Activated T-helper 2 cell treated with anti-CD3 and anti-CD28 coated beads, Interferon-gamma antibody, Interleukin-2, Interleukin-4, amounts not matched to agents 10 μg/mL and 5 μg/mL and 100 μg/mL, durations not matched to agents 14 hours and 24 hours and 36 hours (primary cell): ENCODE data around the gene EIF4B. TPM values are rescaled to one million over a fixed set of nuclear protein-coding genes. Genes with fewer than 3 reads are reported as not detected.

Experiments
- DNase-seq: peaks from one replicate; pipeline ENCODE4 v3.0.0; 2021; ENCODE audit warnings: low spot score
- H3K27ac Mint-ChIP-seq: one replicate; pipeline ENCODE4 v1.8.0; 2021; ENCODE audit warnings: mixed read lengths
- H3K27me3 Mint-ChIP-seq: one replicate; pipeline ENCODE4 v1.8.0; 2021; ENCODE audit warnings: low read depth, mixed read lengths
- H3K36me3 Mint-ChIP-seq: one replicate; pipeline ENCODE4 v1.8.0; 2021; ENCODE audit warnings: low read depth, mixed read lengths
- H3K4me1 Mint-ChIP-seq: one replicate; pipeline ENCODE4 v1.8.0; 2021; ENCODE audit warnings: low read depth, mixed read lengths
- H3K4me3 Mint-ChIP-seq: one replicate; pipeline ENCODE4 v1.8.0; 2021; ENCODE audit warnings: low read depth, mild to moderate bottlenecking, moderate library complexity, mixed read lengths
- H3K9me3 Mint-ChIP-seq: one replicate; pipeline ENCODE4 v1.8.0; 2021; ENCODE audit warnings: mixed read lengths
- intact Hi-C: fragments of 100-400 bp; cut with micrococcal nuclease; formaldehyde crosslinking; loops from one replicate; pipeline ENCODE4 v1.15.1; 2023
- total RNA-seq: library from RNA; stranded (reverse); gene quantifications from 2 replicates; pipeline ENCODE4 v1.2.3, GENCODE V29; 2022

The EIF4B gene
- total RNA-seq, 1 donor from 2014 or later = 474 TPM

- Mint-ChIP-seq H3K4me1 (peaks cover 22% of the 10 kb centered on the region), H3K36me3 (peaks cover 40% of the 10 kb centered on the region), H3K4me3 (peak overlapping the region; percentile 89), H3K9me3 (peaks cover 8% of the 10 kb centered on the region), H3K27ac (peak overlapping the region; percentile 89), H3K27me3 (no peaks in the 10 kb centered on the region)
- no peak for DNase-seq
- intact Hi-C loops = loop anchor here (1.0 to 2.0 kb wide), 3 partner anchors 20 to 32 kb away; no protein-coding TSS in a partner anchor
These were observed 72.4 kb downstream of the EIF4B start for GRCh38 chr12:53078425-53079225.

DNA sequence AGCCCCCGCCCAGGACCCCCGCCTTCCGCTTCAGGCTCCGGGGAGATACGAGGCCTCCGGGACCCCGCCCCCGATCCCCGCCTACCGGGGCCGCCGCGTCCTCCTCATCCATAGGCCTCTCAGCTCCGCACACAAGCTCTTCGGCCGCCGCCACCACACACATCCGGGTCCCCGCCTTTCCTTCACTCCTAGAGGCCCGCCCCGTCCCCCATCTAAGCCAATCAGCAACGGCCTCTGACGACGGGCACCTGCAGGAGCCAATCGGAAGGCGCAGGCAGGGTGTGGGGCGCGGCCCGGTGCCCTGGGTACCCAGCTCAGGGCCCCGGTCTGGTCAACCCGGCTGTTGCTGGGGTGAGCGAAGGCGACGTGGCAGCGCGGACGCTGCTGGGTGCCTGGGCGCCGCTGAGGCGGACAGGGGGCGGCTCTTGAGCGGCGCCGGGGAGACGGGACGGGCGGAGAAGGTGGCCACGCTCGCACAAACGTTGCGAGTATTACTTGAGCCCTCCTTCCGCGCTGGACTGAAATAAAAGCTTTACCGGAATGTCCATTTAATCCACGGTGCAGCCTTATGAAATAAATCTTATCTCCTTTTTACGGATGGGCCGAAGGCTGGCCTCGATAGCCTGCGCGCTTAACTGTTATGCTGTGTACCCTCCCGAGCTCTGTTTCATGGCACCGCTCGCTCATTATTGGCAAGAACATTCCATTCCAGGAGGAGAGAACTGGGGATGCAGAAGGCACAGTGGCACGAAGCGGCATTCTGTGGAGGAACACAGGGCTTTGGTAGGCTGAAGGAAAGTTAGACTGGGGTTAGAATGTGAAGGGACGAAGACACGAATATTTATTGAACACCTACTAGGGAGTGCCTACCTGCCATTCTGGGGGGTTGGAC, 73.2 kb downstream of the EIF4B start, which contains the start of gene SPRYD3:
Gene SPRYD3 (minus strand): TSS at position 165 of the 892 bp plus-strand sequence. CDS start 57 bp downstream, at position 108.
- Mint-ChIP-seq H3K9me3 (peaks cover 8% of the 10 kb centered on the region), H3K27me3 (no peaks in the 10 kb centered on the region), H3K27ac (peak within 1 kb of the TSS; percentile 89), H3K4me1 (peaks cover 22% of the 10 kb centered on the region), H3K4me3 (peak within 1 kb of the TSS; percentile 89), H3K36me3 (peaks cover 31% of the 10 kb centered on the region)
- peak; percentile 96 for DNase-seq
- intact Hi-C loops = loop anchor here (1.0 to 2.0 kb wide), 3 partner anchors 19 to 33 kb away; no protein-coding TSS in a partner anchor

DNA sequence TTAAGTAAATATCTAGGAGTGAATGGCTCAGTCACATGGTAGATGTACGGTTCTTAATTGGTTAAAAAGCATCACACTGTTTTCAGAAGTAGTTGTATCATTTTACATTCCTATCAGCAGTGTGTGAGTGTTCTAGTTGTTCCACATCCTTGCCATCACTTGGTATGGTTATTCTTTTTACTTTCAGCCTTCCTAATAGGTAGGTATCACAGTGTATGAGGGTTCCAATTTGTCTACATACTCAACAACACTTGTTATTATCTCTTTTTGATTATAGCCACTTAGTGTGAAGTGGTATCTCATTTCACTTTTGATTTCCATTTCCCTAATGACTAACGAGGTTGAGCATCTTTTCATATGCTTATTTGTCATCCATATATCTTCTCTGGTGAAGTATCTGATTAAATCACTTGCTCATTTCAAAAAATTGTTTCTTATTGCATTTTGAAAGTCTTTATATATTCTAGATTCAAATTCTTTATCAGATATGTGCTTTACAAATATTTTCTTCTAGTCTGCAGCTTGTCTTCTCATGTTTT, 76.5 kb downstream of the EIF4B start:
- H3K9me3 Mint-ChIP-seq = peaks cover 8% of the 10 kb centered on the region
- intact Hi-C loops = no loop called here
- peaks cover 14% of the 10 kb centered on the region for H3K27me3 Mint-ChIP-seq
- no peak overlapping the region for H3K4me3 Mint-ChIP-seq
- no peaks in the 10 kb centered on the region for H3K36me3 Mint-ChIP-seq
- DNase-seq = no peak
- peak overlapping the region; percentile 38 for H3K27ac Mint-ChIP-seq
- peaks cover 18% of the 10 kb centered on the region for H3K4me1 Mint-ChIP-seq

DNA sequence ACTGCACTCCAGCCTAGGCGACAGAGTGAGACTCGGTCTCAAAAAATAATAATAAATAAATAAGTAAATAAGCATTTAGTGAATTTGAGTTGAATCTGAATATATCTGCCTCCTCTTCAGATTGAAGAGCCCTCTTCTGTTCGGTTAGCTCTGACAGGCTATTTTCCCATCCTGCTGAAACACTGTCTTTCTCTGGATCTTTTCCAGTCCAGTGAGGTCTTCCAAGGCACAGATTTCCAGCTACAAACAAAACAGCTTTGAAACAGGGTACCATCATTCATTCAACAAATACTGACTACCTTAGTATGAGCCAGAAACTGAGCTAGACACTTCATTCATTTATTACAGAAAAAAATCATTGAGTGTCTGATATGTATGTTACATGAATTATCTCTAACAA, 80.1 kb downstream of the EIF4B start:
- no peaks in the 10 kb centered on the region for H3K36me3 Mint-ChIP-seq
- no peak overlapping the region for H3K27ac Mint-ChIP-seq
- peaks cover 29% of the 10 kb centered on the region for H3K27me3 Mint-ChIP-seq
- no peak for DNase-seq
- H3K4me3 Mint-ChIP-seq = no peak overlapping the region
- intact Hi-C loops = no loop called here
- peaks cover 8% of the 10 kb centered on the region for H3K9me3 Mint-ChIP-seq
- peaks cover 6% of the 10 kb centered on the region for H3K4me1 Mint-ChIP-seq

- Mint-ChIP-seq H3K4me3 (no peak overlapping the region), H3K4me1 (peaks cover 3% of the 10 kb centered on the region), H3K27me3 (peaks cover 32% of the 10 kb centered on the region), H3K27ac (no peak overlapping the region), H3K36me3 (no peaks in the 10 kb centered on the region), H3K9me3 (no peaks in the 10 kb centered on the region)
- no peak for DNase-seq
- intact Hi-C loops = no loop called here
These were observed 83.8 kb downstream of the EIF4B start for GRCh38 chr12:53090105-53090504.

DNA sequence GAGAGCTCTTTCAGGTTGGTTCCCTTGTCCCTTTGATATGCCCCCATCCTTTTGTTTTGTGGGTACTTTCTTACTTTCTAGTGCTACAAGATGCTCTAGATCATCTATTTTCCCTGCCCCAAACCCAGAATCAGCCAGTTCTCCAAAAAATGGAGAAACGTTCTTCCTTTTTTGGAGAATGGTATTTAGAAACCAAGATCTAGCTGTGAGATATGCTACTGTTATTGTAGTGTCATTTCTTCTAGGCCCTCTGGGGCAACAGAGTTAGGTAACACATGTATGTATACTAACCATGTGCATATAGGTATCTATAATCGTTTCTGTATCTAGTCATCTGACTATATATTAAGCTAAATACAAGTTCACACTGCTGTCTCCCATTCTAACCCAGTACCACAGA, 84.3 kb downstream of the EIF4B start:
- no peak for DNase-seq
- intact Hi-C loops = no loop called here
- Mint-ChIP-seq H3K4me3 (no peak overlapping the region), H3K9me3 (no peaks in the 10 kb centered on the region), H3K4me1 (peaks cover 3% of the 10 kb centered on the region), H3K27ac (no peak overlapping the region), H3K36me3 (no peaks in the 10 kb centered on the region), H3K27me3 (peaks cover 33% of the 10 kb centered on the region)

- H3K4me1 Mint-ChIP-seq = peaks cover 6% of the 10 kb centered on the region
- no peak overlapping the region for H3K27ac Mint-ChIP-seq
- intact Hi-C loops = no loop called here
- no peaks in the 10 kb centered on the region for H3K9me3 Mint-ChIP-seq
- peaks cover 33% of the 10 kb centered on the region for H3K27me3 Mint-ChIP-seq
- no peak for DNase-seq
- no peak overlapping the region for H3K4me3 Mint-ChIP-seq
- H3K36me3 Mint-ChIP-seq = no peaks in the 10 kb centered on the region
These were observed 85.5 kb downstream of the EIF4B start for GRCh38 chr12:53091756-53092155.

Other genes with a start within 250 kb of the EIF4B start
- gene KRT76, start 229.1 kb upstream of the EIF4B start, total RNA-seq = not detected in 2 replicates
- not detected in 2 replicates for gene KRT3, start 210.3 kb upstream of the EIF4B start, total RNA-seq
- gene KRT4, start 192.3 kb upstream of the EIF4B start, total RNA-seq = not detected in 2 replicates
- not detected in 2 replicates for gene KRT79, start 172.1 kb upstream of the EIF4B start, total RNA-seq
- gene KRT78, start 157.5 kb upstream of the EIF4B start, total RNA-seq = not detected in 2 replicates
- 0.18 and 0.25 TPM in 2 replicates for gene KRT8, start 101.4 kb upstream of the EIF4B start, total RNA-seq
- gene KRT18, start 57.3 kb upstream of the EIF4B start, total RNA-seq = 1.3 and 1.9 TPM in 2 replicates
- gene TNS2, start 43.6 kb downstream of the EIF4B start, total RNA-seq = 2.1 and 4.7 TPM in 2 replicates
- 35.1 and 36.2 TPM in 2 replicates for gene SPRYD3, start 72.9 kb downstream of the EIF4B start, total RNA-seq
- gene IGFBP6, start 91.2 kb downstream of the EIF4B start, total RNA-seq = 0.46 TPM in 1 of 2 replicates, not detected in the other
- not detected in 2 replicates for gene SOAT2, start 97.0 kb downstream of the EIF4B start, total RNA-seq
- 44.9 and 45.5 TPM in 2 replicates for gene ZNF740, start 174.3 kb downstream of the EIF4B start, total RNA-seq
- 20.2 TPM in 2 replicates for gene CSAD, start 174.5 kb downstream of the EIF4B start, total RNA-seq
- gene ITGB7, start 200.8 kb downstream of the EIF4B start, total RNA-seq = 200 and 208 TPM in 2 replicates
- gene RARG, start 225.8 kb downstream of the EIF4B start, total RNA-seq = 38.5 and 40.1 TPM in 2 replicates